DOHH2 (cell line): ENCODE data around the gene SCO1.

Source experiments
- CTCF ChIP-seq: fragments of 200-600 bp; sonication (generic); IDR thresholded peaks from one replicate; pipeline ENCODE4 v1.5.1; 2014; ENCODE audit warnings: antibody characterized with exemption, mild to moderate bottlenecking, low read depth, low read length; ENCODE audit not compliant: poor library complexity, severe bottlenecking
- EZH2phosphoT487 ChIP-seq: fragments of 200-600 bp; sonication (generic); IDR thresholded peaks from 2 replicates; pipeline ENCODE4 v1.6.1; 2017; ENCODE audit warnings: borderline replicate concordance, mild to moderate bottlenecking, antibody characterized with exemption, low read length, moderate library complexity, mixed read lengths

- TF ChIP-seq CTCF (no peak), EZH2phosphoT487 (no peak)
Observed at GRCh38 chr17:10713318-10713717, 16.0 kb upstream of the SCO1 start.
